ENCODE results near the gene DDIT4.
"Not testable (repeated sequence)": the region's sequence is repeated elsewhere in the genome, so short reads cannot be mapped to it uniquely, and the experiment has no call there.

Gene DDIT4

DNA sequence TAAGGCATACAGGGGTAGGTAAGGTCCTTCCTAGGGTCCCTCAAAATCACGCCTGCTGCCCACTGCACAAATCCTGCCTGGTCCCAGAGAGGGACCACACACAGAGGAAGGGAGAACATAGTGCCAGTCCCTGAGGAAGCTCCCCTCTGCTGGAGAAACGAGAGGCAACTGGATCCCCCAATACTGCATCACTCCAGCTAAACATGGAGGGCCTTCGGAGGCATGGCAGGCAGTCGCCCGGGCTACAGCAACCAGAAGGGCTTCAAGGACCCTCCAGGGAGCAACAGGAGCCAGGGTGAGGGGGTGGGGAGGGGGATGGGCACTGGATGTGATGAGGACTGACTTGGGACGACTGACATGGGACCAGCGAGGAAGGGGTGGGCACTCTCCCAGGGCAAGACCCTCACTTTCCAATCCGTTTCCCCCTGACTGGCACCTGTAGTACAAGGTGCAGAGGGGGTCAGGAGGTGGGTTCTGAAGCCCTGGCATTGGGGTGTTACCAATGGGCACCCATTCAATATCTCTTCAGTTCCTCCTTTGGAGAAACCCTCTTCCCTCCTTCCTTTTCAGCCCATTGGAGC, 21.7 kb downstream of the DDIT4 start:
- no peak for DNase-seq (ENCODE audit: low read depth)

DNA sequence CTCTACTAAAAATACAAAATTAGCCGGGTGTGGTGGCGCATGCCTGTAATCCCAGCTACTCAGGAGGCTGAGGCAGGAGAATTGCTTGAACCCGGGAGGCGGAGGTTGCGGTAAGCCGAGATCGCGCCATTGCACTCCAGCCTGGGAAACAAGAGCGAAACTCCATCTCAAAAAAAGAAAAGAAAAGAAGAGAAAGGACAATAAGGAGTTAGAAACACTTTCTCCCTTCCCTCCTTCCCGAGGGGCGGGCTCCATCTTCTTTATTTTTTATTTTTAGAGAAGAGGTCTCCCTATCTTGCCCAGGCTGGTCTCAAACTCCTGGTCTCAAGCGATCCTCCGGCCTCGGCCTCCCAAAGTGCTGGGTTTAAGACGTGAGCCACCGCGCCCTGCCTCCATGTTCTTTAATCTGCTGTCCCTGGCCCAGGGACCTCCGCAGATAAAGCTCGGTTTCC, 23.1 kb downstream of the DDIT4 start:
- not testable (repeated sequence) for DNase-seq (ENCODE audit: low read depth)

GRCh38 chr10:72297281-72297804, 23.6 kb downstream of the DDIT4 start:
- peak; percentile 75 for DNase-seq (ENCODE audit: low read depth)

DNA sequence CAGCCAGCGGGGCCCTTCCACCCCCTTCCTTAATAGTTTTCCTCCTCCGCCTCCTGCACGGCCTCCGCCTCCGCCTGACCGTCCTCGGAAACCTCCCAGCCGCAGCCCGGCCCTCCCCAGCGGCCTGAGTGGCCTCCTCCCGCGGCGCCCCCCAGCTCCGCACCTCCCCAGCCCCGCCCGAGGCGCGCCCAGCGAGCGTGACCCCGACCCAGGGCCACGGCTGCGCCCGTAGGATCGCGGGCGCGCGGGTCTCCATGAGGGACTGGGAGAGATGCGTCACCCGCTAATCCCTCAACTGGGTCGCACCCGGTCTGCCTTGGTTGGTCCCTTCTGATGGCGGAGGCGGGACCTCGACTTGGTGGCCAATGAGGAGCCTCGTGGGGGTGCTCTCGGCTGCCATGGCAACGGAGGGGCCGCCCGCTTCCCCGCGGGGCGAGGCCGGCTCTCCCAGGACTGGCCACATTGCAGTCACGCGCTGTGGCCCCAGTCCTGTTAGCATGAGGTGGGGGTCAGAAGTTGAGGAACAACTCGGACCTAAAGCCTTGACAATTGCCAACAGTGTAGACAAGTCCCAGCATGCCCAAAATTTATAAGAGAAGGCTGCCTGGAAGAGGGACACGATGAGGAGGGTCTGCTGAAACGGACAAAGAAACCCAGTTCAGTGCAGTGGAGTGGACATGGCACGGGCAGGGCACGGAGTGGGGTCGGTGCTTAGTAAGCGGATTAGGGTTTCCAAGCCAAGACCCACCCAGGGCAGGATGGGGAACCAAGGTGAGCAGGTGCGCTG, 24.3 kb downstream of the DDIT4 start:
- peak; percentile 99 for DNase-seq (ENCODE audit: low read depth)

GRCh38 chr10:72298592-72299519, 25.1 kb downstream of the DDIT4 start:
- no peak for DNase-seq (ENCODE audit: low read depth)

- no peak for DNase-seq (ENCODE audit: low read depth)
Observed at GRCh38 chr10:72303424-72304128, 29.9 kb downstream of the DDIT4 start.

DNA sequence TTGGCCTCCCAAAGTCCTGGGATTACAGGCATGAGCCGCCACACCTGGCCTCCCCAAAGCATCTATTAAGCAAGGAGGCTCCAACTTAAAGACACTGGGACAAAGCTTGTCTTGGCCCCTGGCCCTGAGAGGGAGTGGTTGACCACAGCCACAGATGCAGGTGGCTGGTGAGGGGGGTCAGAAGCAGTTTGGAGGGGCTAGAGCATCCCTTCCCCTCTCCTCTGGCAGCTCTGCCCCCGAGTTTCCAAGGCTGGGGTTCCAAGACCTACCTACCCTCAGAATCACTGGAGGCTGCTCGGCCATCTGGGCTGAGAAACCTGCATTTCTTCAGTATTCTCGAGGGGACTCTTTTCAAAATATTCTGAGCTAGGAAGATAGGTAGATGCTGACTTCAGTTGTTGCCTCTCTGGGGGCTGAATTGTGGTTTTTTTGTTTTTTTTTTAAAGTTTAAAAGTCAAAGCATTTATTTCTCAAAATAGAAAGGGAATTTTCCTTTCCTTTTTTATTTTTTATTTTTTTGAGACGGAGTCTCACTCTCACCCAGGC, 32.6 kb downstream of the DDIT4 start:
- no peak for DNase-seq (ENCODE audit: low read depth)

GRCh38 chr10:72307711-72308110, 34.0 kb downstream of the DDIT4 start:
- DNase-seq (ENCODE audit: low read depth) = not testable (repeated sequence)

GRCh38 chr10:72308320-72308987, 34.7 kb downstream of the DDIT4 start:
- DNase-seq (ENCODE audit: low read depth) = peak; percentile 67

DNA sequence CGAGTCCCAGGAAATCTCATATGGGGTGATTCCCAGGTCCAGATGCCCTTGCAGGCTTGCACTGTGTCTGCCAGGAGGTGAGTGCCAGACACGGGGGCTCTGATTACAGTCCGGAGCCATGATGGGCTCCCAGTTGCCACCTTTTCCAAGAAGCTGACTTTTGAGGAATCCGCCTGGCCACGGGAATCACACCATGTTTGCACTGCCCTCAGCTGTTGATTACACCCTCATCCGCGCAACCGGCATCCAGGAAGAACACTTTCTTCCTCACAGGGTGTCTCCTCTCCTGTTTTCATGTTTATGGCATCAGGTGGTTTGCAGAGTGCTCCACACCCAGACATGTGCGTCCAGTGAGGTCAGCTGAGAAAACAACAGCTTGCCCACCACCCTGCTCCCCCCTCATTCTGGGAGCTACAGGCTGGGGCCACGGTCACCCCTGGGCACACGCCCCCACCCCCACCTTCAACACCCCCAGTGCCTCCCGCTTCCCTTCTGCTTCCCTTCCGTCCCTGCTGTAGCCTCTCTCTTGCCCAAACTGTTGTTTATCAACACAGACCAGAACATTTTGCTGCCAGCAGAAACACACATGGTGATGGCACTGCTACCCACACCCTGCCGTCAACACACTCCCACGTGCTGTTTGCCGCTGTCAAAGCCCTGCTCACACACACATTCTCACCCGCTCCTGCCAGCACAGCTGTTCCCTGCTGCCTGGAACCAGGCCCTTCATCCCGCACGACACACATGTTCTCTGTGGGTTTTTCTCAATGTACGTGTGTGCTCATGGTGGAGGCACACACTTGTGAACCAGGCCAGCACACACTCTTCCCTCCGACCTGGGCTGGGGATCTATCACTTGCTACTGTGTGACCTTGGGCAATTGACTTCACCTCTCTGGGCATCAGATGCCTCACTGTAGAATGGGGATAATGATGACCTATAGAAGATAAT, 35.8 kb downstream of the DDIT4 start:
- DNase-seq (ENCODE audit: low read depth) = no peak

- DNase-seq (ENCODE audit: low read depth) = no peak
Observed at GRCh38 chr10:72310241-72310633, 36.5 kb downstream of the DDIT4 start.

DNA sequence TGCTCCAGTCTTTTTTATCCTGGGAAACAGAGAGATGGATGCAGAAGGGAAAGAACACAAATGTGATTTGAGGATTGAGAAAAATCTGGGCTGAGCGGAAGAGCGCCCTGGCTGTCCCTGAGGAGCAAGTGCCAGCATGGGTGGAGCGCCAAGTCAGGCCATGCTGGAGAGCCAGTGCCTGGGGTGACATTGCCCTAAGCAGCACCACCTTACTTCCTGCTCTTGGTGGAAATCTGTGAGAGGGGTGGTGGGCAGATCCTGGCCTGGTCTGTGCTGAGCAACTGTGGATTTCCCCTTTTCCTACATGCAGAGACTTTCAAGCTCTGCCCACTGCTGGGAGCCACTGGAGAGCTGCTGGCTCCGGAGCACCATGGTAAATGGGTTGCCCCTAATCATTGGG, 36.9 kb downstream of the DDIT4 start:
- no peak for DNase-seq (ENCODE audit: low read depth)

DNA sequence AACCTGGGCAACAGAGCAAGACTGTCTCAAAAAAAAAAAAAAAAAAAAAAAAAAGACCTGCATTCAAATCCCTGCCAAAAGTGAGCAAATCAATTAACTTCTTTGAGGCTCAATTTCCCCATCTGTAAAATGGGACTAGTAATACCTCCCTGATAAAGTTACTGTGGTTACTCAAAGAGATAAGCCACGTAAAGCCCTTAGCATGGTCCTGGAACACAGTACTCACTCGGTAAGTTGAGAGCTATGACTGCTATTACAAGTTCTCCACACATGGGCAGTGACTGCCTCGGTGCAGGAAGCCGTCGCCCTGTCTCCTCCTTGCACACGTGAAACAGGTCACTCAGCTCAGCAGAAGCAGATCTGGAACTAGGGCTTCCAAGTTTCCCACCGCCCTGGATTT, 37.9 kb downstream of the DDIT4 start:
- DNase-seq (ENCODE audit: low read depth) = no peak

DNA sequence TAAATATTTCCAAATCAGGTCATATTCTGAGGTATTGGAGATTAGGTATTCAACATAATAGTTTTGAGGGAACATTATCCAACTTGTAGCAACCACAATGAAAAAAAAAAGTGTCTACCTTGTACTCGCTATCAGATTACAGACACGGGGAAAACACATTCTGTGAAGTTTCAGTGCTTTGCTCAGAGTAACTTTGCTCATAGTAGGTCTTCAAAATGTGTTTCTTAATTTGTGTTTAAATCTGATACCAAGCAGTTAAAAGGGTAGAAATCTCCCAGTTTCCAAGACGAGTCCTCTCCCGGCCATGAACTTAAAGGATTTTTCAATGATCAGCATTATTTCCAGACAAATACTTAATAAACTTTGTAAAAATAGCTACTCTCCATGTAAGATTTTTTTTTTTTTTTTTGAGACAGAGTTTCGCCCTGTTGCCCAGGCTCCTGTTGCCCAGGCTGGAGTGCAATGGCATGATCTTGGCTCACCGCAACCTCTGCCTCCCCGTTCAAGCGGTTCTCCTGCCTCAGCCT, 39.2 kb downstream of the DDIT4 start:
- DNase-seq (ENCODE audit: low read depth) = no peak

- no peak for DNase-seq (ENCODE audit: low read depth)
Observed at GRCh38 chr10:72314263-72314662, 40.5 kb downstream of the DDIT4 start.

DNA sequence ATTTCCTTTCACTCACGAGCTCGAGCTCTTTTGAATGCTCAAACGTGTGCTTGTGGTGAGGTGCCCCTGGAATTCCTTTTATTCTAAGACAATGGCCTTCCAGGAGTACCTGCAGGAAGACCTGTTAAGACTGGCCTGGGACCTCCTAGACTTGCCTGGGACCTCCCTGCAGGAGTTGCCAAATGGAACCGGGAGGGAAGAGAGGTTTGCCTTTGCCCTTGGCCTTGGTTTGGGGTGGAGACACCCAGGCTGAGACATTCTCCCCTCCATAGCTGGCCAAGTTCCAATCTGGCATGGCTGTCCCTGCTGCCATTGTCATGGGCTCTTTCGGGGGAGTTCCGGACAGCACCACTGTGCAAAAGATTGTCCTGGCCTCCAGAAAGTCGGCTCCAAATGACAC, 41.3 kb downstream of the DDIT4 start:
- no peak for DNase-seq (ENCODE audit: low read depth)

GRCh38 chr10:72315611-72316385, 42.1 kb downstream of the DDIT4 start:
- DNase-seq (ENCODE audit: low read depth) = peak; percentile 80

DNA sequence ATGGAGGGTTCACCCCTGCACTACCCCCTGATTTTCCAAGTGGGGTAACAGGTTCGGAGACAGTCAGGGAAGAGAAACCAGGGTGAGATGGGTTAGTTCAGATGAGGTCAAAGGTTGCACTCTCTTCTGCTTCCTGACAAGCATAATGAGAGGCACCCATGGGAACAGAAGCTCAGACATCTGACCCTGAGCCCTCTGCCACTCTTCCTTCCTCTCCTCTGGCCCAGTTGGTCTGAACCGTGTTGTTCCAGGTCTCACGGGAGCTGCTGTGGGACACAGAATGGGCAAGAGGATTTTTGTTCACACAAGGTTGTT, 42.6 kb downstream of the DDIT4 start:
- DNase-seq (ENCODE audit: low read depth) = no peak

All from fibroblast of the conjunctiva (primary cell).